HL-60/S4 treated with retinoic acid at 250 ng/mL for 4 days and 3 days (cell line): ENCODE data around the gene KCNB1.

Source experiments
- in situ Hi-C: fragments of 300-500 bp; cut with MboI; formaldehyde crosslinking; loops from 2 replicates; pipeline ENCODE4 v1.7.0; 2022; ENCODE audit warnings: low sequenced_read_pairs

KCNB1 gene

GRCh38 chr20:49482621-49483017 lies at the start of gene KCNB1:
TSS of gene KCNB1 (minus strand) at chr20:49482668. CDS start at chr20:49482480, 188 bp downstream.
- in situ Hi-C loops = no loop called here

DNA sequence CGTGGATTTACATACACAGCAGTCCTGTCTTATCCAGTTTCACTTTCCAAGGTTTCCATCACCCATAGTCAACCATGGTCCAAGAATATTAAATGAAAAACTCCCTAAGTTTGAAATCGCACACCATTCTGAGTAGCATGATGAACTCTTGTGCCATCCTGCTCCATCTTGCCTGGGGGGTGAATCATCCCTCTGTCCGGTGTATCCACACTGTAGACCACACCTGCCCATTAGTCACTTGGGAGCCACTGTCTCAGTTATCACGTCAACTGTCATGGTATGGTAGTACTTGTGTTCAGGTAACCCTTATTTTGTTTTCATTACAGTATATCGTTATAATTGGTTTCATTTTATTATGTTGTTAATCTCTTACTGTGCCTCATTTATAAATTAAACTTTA lies 47.0 kb upstream of the KCNB1 start:
- in situ Hi-C loops = no loop called here

DNA sequence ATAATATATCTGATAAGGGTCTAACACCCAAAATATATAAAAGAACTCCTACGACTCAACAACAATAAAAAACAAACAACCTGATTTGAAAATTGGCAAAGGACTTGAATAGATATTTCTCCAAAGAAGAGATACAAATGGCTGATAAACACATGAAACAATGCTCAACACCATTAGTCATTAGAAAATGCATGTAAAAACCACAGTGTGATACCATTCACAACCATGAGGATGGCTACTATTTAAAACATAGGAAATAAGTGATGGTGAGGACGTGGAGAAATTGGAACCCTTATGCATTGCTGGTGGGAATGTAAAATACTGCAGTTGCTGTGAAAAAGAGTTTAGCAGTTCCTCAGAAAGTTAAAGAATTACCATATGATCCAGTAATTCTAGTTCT lies 44.1 kb upstream of the KCNB1 start:
- in situ Hi-C loops = no loop called here

DNA sequence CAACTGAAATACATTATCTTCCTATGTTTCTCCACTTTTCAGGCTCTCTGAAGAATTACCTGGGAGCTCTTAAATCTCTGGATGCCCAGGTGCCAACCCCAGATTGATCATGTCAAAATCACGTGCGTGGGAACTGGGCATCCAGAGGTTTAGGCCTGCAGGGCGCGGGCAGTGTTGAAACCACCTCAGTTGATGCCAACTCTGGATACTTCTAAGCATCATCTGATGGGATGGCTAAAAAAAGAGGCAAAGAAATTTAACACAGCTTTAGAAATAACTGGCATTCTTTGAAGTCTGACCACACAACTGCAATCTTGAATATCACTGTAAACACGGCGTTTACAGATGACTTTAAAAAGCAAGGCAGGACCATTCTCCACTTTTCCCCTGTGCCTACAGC lies 43.6 kb upstream of the KCNB1 start:
- in situ Hi-C loops = no loop called here

- in situ Hi-C loops = loop anchor here (25.0 kb wide), 1 partner anchor 187 kb away; no protein-coding TSS in a partner anchor
Measured at GRCh38 chr20:49523767-49524360, 41.4 kb upstream of the KCNB1 start.

DNA sequence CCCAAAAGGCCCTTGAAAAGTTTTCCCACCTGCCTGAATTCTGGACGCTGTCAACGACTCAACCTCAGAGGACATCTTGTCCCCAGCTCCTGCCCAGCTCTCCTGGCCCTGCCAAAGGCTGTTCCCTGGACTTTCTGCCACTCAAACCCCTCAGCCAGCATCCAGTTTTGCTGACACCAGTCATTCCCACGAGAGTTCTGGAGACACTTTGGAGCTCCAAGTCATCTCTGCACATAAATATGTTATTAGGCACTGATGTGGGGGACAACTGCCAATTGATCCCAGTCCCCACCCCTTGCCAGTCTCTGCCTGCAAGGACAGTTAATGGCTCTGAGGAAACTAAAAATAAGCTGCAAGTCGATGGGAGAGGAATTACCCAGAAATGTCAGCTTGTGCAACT lies 38.9 kb upstream of the KCNB1 start:
- in situ Hi-C loops = loop anchor here (25.0 kb wide), 1 partner anchor 184 kb away; no protein-coding TSS in a partner anchor

DNA sequence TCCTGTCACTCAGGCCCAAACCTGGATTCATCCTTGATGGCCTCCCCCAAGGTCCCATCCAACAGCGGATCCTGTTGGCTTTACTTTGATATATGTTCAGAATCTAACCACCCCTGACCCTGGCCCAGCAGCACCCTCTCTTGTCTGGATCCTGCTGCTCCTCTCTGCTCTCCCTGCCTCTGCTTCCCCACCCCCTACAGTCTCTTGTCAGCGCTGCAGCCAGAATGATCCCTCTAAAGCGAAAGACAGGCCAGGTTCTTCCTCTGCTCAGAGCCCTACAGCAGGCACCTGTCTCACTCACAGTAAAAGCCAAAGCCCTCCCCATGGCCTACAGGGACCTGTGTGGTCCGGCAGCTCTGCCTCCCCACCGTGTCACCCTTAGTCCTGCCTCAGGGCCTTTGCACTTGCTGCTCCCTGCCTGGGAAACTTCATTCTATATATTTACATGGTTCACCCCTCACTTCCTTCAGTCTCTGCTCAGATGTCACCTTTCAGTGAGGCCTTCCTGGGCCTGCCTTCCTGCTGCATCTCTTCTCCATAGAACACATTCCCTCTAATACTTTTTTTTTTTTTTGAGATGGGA lies 37.4 kb upstream of the KCNB1 start:
- in situ Hi-C loops = loop anchor here (25.0 kb wide), 1 partner anchor 183 kb away; no protein-coding TSS in a partner anchor

DNA sequence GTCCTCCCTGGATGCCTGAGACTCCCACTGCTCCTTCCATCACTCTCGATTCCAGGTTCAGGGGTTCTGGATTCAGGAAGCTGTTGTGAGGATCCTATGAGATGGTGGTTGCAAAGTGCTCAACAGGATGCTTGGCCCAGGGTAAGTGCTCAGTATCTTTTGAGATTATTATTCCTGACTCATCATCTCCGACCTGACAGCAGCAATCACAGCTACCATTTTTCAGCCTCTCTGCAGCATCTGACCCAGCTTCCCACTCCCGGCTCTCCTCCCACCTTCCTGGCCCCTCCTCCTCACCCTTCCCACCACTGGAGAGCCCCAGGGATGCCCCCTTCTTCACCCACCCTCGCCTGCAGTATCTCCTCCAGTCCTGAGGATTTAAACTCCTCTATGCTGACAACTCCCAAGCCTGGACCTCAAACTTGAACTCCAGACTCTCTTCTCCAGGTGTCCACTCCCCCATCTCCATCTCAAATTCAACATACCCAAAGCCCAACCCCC lies 36.8 kb upstream of the KCNB1 start:
- in situ Hi-C loops = loop anchor here (25.0 kb wide), 1 partner anchor 182 kb away; no protein-coding TSS in a partner anchor

GRCh38 chr20:49518576-49518975 lies 36.1 kb upstream of the KCNB1 start:
- in situ Hi-C loops = loop anchor here (25.0 kb wide), 1 partner anchor 181 kb away; no protein-coding TSS in a partner anchor

GRCh38 chr20:49517805-49518100 lies 35.3 kb upstream of the KCNB1 start:
- in situ Hi-C loops = loop anchor here (25.0 kb wide), 1 partner anchor 180 kb away; no protein-coding TSS in a partner anchor

- in situ Hi-C loops = loop anchor here (25.0 kb wide), 1 partner anchor 180 kb away; no protein-coding TSS in a partner anchor
Measured at GRCh38 chr20:49516916-49517804, 34.7 kb upstream of the KCNB1 start.

GRCh38 chr20:49515586-49515985 lies 33.1 kb upstream of the KCNB1 start:
- in situ Hi-C loops = loop anchor here (25.0 kb wide), 1 partner anchor 178 kb away; no protein-coding TSS in a partner anchor

- in situ Hi-C loops = loop anchor here (25.0 kb wide), 1 partner anchor 176 kb away; no protein-coding TSS in a partner anchor
Measured at GRCh38 chr20:49513517-49513916, 31.0 kb upstream of the KCNB1 start.

GRCh38 chr20:49513009-49513408 lies 30.5 kb upstream of the KCNB1 start:
- in situ Hi-C loops = loop anchor here (25.0 kb wide), 1 partner anchor 176 kb away; no protein-coding TSS in a partner anchor

DNA sequence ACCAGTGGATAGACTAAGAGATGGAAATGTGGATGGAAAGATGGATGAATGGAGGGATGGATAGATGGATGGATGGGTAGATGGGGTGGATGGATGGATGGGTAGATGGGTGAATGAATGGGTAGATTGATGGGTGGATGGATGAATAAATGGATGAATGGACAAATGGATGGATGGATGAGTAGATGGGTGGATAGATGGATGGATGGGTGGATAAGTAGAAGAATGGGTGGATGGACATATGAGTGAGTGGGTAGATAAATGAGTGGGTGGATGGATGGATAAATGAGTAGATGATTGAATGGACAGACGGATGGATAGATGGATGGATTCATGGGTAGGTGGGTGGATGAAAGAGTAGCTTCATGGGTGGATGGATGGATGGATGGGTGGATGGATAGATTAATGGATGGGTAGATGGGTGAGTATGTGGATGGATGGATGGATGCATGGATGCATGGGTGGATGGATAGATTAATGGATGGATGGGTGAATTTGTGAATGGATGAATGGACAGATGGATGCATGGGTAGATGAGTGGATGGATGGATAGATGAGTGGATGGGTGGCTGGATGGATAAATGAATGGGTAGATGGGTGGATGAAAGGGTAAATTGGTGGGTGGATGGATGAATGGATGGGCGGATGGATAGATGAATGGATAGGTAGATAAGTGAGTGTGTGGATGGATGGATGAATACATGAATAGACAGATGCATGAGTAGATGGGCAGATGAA lies 29.5 kb upstream of the KCNB1 start:
- in situ Hi-C loops = loop anchor here (25.0 kb wide), 1 partner anchor 175 kb away; no protein-coding TSS in a partner anchor

GRCh38 chr20:49510562-49511122 lies 28.2 kb upstream of the KCNB1 start:
- in situ Hi-C loops = loop anchor here (25.0 kb wide), 1 partner anchor 173 kb away; no protein-coding TSS in a partner anchor

- in situ Hi-C loops = loop anchor here (25.0 kb wide), 1 partner anchor 171 kb away; no protein-coding TSS in a partner anchor
Measured at GRCh38 chr20:49508435-49509199, 26.1 kb upstream of the KCNB1 start.

DNA sequence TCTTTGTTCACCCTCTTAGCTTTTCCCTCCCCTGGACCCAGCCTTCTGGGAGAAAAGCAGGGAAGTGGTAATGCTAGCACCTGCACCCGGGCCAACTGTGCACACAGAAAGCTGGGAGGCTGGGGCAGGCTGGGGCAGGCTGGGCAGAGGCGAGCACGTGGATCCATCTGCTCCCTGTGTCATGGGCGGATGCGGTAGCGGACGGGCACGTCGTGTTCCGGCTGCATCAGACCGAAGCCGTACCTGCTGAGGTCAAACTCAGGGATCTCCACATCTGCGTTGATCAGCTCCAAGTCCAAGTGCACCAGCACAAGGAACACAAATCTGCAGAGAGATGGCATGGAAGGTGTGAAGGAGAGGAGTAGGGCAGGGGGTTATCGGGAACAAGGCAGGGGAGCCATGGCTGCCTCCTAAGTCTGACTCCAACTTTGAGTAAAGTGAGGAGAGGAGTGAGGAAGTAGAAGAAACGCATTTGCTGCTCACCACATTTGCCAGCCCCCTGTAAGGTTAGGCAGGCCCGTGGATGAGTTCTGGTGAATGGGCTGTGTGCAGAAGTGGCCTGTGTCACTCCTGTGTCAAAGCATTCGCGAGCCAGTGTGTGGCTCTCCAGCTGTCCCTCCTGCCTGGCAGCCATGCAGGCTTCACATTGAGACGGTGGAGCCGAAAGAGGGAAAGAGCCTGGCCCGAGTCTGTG lies 25.4 kb upstream of the KCNB1 start:
- in situ Hi-C loops = loop anchor here (25.0 kb wide), 1 partner anchor 171 kb away; no protein-coding TSS in a partner anchor
